Inflammatory macrophage treated with lipopolysaccharide for 1 hour (primary cell): Measurements from ENCODE around the gene LPIN2.
A peak's percentile ranks its signal among the peaks of the same experiment; 100 is the strongest.
"Not testable (repeated sequence)": the region's sequence is repeated elsewhere in the genome, so short reads cannot be mapped to it uniquely, and the experiment has no call there.

ENCODE experiments used
- DNase-seq, 2 donors: peaks; one replicate each; pipeline ENCODE4 v3.0.0-alpha.2; 2020 to 2022

LPIN2 gene

GRCh38 chr18:3013024-3013804 is at the start of gene LPIN2:
Gene LPIN2, minus strand, starts transcription at chr18:3013144. Its CDS starts 52,304 bp downstream, at chr18:2960840.
- peak; percentile 95 to 96 for DNase-seq

GRCh38 chr18:3061581-3062312 is 48.8 kb upstream of the LPIN2 start:
- no peak for DNase-seq

GRCh38 chr18:3060667-3061580 is 48.0 kb upstream of the LPIN2 start:
- no peak for DNase-seq

GRCh38 chr18:3059272-3059671 is 46.3 kb upstream of the LPIN2 start:
- peak in 1 of 2 donors; percentile 37 for DNase-seq

- no peak for DNase-seq
Measured at GRCh38 chr18:3058328-3059191, 45.6 kb upstream of the LPIN2 start.

- no peak for DNase-seq
Measured at GRCh38 chr18:3057526-3057925, 44.6 kb upstream of the LPIN2 start.

- DNase-seq, result no peak
Measured at GRCh38 chr18:3056311-3056710, 43.4 kb upstream of the LPIN2 start.

GRCh38 chr18:3055816-3056215 is 42.9 kb upstream of the LPIN2 start:
- no peak for DNase-seq

GRCh38 chr18:3055186-3055728 is 42.3 kb upstream of the LPIN2 start:
- no peak for DNase-seq

- DNase-seq, result no peak
Measured at GRCh38 chr18:3054780-3055179, 41.8 kb upstream of the LPIN2 start.

- no peak for DNase-seq
Measured at GRCh38 chr18:3054214-3054613, 41.3 kb upstream of the LPIN2 start.

GRCh38 chr18:3053081-3053480 is 40.1 kb upstream of the LPIN2 start:
- DNase-seq, result no peak

- DNase-seq, result no peak
Measured at GRCh38 chr18:3052411-3052758, 39.4 kb upstream of the LPIN2 start.

GRCh38 chr18:3051718-3052410 is 38.9 kb upstream of the LPIN2 start:
- peak; percentile 32 to 38 for DNase-seq

GRCh38 chr18:3049897-3050454 is 37.0 kb upstream of the LPIN2 start:
- DNase-seq, result not testable (repeated sequence)

- no peak for DNase-seq
Measured at GRCh38 chr18:3048820-3049349, 35.9 kb upstream of the LPIN2 start.

GRCh38 chr18:3048121-3048520 is 35.2 kb upstream of the LPIN2 start:
- no peak for DNase-seq

GRCh38 chr18:3046216-3046808 is 33.4 kb upstream of the LPIN2 start:
- DNase-seq, result no peak

GRCh38 chr18:3044931-3045698 is 32.2 kb upstream of the LPIN2 start:
- peak; percentile 13 to 45 for DNase-seq
